Activated naive CD4-positive, alpha-beta T cell (primary cell): Measurements from ENCODE around the gene SLC35E3.
"Not testable (repeated sequence)": the region's sequence is repeated elsewhere in the genome, so short reads cannot be mapped to it uniquely, and the experiment has no call there.

Experiments used
- DNase-seq, 4 experiments: peaks; one replicate each; lab custom pipeline; 2025; lab: John Stamatoyannopoulos, UW

Gene SLC35E3

DNA sequence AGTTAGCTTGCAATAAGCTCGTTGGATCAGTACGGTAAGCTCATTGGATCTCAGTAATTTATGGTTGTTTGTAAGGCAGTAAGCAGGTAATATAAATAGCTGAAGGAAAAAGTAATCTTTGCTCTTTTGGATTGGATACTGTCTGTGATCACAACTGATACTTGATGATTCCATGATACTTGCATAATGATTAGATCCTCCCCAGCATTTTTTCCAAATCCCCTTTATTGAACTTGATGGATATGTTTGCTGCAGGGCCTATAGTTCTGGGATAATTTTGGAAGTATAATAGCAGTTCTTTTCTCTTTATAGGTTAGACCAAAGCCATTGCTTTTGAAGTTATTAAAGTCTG, 67.2 kb downstream of the SLC35E3 start:
- no peak for DNase-seq

DNA sequence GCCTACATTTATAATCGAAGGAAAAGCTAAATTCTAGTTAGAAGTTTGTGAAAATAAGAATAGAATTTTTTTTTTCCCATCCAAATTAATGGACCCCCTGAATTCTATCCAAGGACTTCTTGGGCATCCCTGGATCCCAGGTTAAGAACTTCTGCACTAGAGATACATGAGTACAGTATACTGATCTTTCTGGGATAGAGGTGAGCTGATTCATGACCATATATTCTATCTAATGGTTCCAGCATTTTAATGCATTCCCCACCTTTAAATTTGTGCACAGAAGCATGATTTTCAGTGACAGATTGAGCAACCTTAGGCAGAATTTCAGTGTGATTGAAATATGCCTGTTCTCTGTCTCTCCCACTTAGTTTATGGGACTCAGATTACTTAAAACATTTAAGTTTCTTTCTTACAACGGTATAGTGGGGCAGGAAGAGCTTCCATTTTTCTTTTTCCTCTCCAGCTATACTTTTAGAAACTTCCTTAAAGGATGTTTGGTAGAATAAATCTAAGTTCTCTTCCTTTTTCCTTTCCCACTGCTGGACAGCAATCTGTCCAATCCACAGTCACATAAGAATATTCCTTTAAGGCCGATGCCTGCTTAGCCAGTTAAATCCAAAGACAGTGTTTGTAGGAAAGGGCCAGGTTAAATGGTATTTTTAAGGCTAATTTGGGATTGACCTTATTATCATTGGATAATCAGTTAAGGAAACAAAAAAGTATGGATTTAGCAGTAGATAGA, 68.7 kb downstream of the SLC35E3 start:
- DNase-seq: no peak

- no peak for DNase-seq
These were observed 69.4 kb downstream of the SLC35E3 start for GRCh38 chr12:68815232-68815927.

- DNase-seq: no peak
These were observed 70.2 kb downstream of the SLC35E3 start for GRCh38 chr12:68815928-68816800.

DNA sequence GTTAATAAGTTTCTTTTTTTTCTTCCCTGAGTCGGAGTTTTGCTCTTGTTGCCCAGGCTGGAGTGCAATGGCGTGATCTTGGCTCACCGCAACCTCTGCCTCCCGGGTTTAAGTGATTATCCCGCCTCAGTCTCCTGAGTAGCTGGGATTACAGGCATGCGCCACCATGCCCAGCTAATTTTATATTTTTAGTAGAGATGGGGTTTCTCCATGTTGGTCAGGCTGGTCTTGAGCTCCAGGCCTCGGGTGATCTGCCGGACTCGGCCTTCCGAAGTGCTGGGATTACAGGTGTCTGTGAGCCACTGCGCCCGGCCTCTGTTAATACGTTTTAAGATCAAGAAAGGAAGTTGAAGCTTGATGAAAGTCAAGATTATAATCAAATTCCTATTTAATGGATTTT, 73.5 kb downstream of the SLC35E3 start:
- not testable (repeated sequence) for DNase-seq

DNA sequence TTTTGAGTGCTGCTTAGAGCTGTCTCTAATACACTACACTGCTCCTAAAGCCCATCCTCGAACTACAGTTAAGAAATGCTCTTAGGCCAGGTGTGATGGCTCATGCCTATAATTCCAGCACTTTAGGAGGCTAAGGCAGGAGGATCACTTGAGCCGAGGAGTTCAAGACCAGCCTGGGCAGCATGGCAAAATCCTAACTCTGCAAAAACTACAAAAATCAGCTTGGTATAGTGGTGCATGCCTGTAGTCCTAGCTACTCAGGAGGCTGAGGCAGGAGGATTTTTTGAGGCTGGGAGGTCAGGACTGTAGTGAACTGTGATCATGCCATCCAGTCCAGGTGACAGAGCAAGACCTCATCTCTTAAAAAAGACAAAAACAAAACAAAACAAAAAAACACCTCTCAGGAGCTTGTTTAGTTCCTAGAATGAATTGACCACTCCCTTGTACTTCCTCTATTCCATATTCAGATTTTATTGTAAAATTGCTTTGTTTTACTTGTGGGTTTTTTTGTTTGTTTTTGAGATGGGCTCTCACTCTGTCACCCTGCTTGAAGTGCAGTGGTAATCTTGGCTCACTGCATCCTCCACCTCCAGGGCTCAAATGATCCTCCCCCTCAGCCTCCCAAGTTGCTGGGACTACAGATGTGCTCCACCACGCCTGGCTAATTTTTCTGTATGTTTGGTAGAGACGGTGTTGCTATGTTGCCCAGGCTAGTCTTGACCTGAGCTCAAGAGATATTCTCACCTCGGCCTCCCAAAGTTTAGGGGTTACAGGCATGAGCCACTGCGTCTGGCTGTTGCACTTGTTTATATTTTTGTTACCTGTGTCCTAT, 75.6 kb downstream of the SLC35E3 start:
- DNase-seq: no peak

- no peak for DNase-seq
These were observed 77.7 kb downstream of the SLC35E3 start for GRCh38 chr12:68823696-68824095.

DNA sequence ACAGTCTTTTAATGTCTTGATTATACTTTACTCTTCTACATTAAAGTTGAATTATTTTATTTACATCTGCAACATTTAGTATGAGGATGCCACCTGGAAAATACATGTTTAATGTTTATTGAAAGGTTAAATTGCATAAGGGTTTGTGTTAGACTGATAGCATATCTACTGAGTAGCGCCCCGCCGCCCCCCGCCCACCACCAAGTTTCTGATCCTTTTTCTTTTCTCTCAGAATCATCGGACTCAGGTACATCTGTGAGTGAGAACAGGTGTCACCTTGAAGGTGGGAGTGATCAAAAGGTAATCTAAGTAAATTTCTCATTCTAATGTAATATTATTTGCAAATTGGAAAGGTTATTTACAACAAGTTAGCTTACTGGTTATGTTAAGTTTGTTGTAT, 78.2 kb downstream of the SLC35E3 start:
- DNase-seq: no peak

DNA sequence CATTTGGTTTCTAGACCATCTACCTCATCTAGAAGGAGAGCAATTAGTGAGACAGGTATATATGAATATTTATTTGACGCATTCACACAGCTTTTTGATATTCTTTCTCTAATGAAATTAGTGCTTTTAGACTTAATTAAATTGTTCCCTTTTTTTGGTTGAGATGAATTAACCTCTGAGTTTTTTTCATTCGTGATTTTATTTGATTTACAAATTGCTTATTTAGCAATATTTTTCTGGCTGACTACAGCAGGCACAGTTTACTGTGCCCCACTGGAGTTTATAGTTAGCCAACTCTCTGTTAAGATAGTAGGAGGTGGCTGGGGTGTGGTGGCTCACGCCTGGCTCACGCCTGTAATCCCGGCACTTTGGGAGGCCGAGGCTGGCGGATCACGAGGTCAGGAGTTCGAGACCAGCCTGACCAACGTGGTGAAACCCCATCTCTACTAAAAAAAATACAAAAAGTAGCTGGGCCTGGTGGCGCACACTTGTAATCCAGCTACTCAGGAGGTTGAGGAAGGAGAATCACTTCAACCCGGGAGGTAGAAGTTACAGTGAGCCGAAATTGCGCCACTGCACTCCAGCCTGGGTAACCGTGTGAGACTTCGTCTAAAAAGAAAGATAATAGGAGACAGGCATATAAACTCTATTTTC, 78.7 kb downstream of the SLC35E3 start:
- DNase-seq: no peak

- DNase-seq: no peak
These were observed 79.7 kb downstream of the SLC35E3 start for GRCh38 chr12:68825569-68826217.

GRCh38 chr12:68827895-68828671, 82.1 kb downstream of the SLC35E3 start:
- DNase-seq: no peak

- no peak for DNase-seq
These were observed 82.7 kb downstream of the SLC35E3 start for GRCh38 chr12:68828672-68829068.
